ENCODE results near the gene TBC1D19.

Gene TBC1D19

GRCh38 chr4:26785810-26786209 is 201.9 kb downstream of the TBC1D19 start:
- DNase-seq (ENCODE audit: low read depth in 1 of 2, low spot score in 1 of 2): no peak
- TF ChIP-seq JUND (IDR thresholded peaks at IDR 0.05; ENCODE audit: low read depth): no peak

GRCh38 chr4:26786916-26787315 is 203.0 kb downstream of the TBC1D19 start:
- DNase-seq (ENCODE audit: low read depth in 1 of 2, low spot score in 1 of 2): no peak
- TF ChIP-seq JUND (IDR thresholded peaks at IDR 0.05; ENCODE audit: low read depth): no peak
- in situ Hi-C loops (cut with HindIII; ENCODE audit: low pct_unique_long_range_greater_than_20kb, low sequenced_read_pairs): no loop called here

More at GRCh38 chr4:26785810-26786209, 201.9 kb downstream of the TBC1D19 start:
- in situ Hi-C loops (cut with HindIII; ENCODE audit: low pct_unique_long_range_greater_than_20kb, low sequenced_read_pairs): no loop called here

GRCh38 chr4:26787461-26788340 is 203.8 kb downstream of the TBC1D19 start:
- peak in 1 of 2 experiments; percentile 6 for DNase-seq (ENCODE audit: low read depth in 1 of 2, low spot score in 1 of 2)

GRCh38 chr4:26788341-26788733 is 204.5 kb downstream of the TBC1D19 start:
- in situ Hi-C loops (cut with HindIII; ENCODE audit: low pct_unique_long_range_greater_than_20kb, low sequenced_read_pairs): no loop called here
- no peak for TF ChIP-seq JUND (IDR thresholded peaks at IDR 0.05; ENCODE audit: low read depth)
- DNase-seq (ENCODE audit: low read depth in 1 of 2, low spot score in 1 of 2): no peak

More at GRCh38 chr4:26787461-26788340, 203.8 kb downstream of the TBC1D19 start:
- TF ChIP-seq JUND (IDR thresholded peaks at IDR 0.05; ENCODE audit: low read depth): no peak
- in situ Hi-C loops (cut with HindIII; ENCODE audit: low pct_unique_long_range_greater_than_20kb, low sequenced_read_pairs): no loop called here

GRCh38 chr4:26789208-26789607 is 205.3 kb downstream of the TBC1D19 start:
- no peak for TF ChIP-seq JUND (IDR thresholded peaks at IDR 0.05; ENCODE audit: low read depth)
- in situ Hi-C loops (cut with HindIII; ENCODE audit: low pct_unique_long_range_greater_than_20kb, low sequenced_read_pairs): no loop called here
- no peak for DNase-seq (ENCODE audit: low read depth in 1 of 2, low spot score in 1 of 2)

- in situ Hi-C loops (cut with HindIII; ENCODE audit: low pct_unique_long_range_greater_than_20kb, low sequenced_read_pairs): no loop called here
- no peak for DNase-seq (ENCODE audit: low read depth in 1 of 2, low spot score in 1 of 2)
- no peak for TF ChIP-seq JUND (IDR thresholded peaks at IDR 0.05; ENCODE audit: low read depth)
These were observed 207.5 kb downstream of the TBC1D19 start for GRCh38 chr4:26791346-26791745.

GRCh38 chr4:26792639-26793038 is 208.8 kb downstream of the TBC1D19 start:
- TF ChIP-seq JUND (IDR thresholded peaks at IDR 0.05; ENCODE audit: low read depth): no peak
- in situ Hi-C loops (cut with HindIII; ENCODE audit: low pct_unique_long_range_greater_than_20kb, low sequenced_read_pairs): no loop called here
- no peak for DNase-seq (ENCODE audit: low read depth in 1 of 2, low spot score in 1 of 2)

- in situ Hi-C loops (cut with HindIII; ENCODE audit: low pct_unique_long_range_greater_than_20kb, low sequenced_read_pairs): no loop called here
- no peak for TF ChIP-seq JUND (IDR thresholded peaks at IDR 0.05; ENCODE audit: low read depth)
- no peak for DNase-seq (ENCODE audit: low read depth in 1 of 2, low spot score in 1 of 2)
These were observed 209.9 kb downstream of the TBC1D19 start for GRCh38 chr4:26793735-26794134.

- in situ Hi-C loops (cut with HindIII; ENCODE audit: low pct_unique_long_range_greater_than_20kb, low sequenced_read_pairs): no loop called here
- DNase-seq (ENCODE audit: low read depth in 1 of 2, low spot score in 1 of 2): no peak
- no peak for TF ChIP-seq JUND (IDR thresholded peaks at IDR 0.05; ENCODE audit: low read depth)
These were observed 212.2 kb downstream of the TBC1D19 start for GRCh38 chr4:26796081-26796480.

- no peak for TF ChIP-seq JUND (IDR thresholded peaks at IDR 0.05; ENCODE audit: low read depth)
- in situ Hi-C loops (cut with HindIII; ENCODE audit: low pct_unique_long_range_greater_than_20kb, low sequenced_read_pairs): no loop called here
- no peak for DNase-seq (ENCODE audit: low read depth in 1 of 2, low spot score in 1 of 2)
These were observed 218.9 kb downstream of the TBC1D19 start for GRCh38 chr4:26802790-26803189.

GRCh38 chr4:26803211-26803861 is 219.5 kb downstream of the TBC1D19 start:
- no peak for DNase-seq (ENCODE audit: low read depth in 1 of 2, low spot score in 1 of 2)
- in situ Hi-C loops (cut with HindIII; ENCODE audit: low pct_unique_long_range_greater_than_20kb, low sequenced_read_pairs): no loop called here
- TF ChIP-seq JUND (IDR thresholded peaks at IDR 0.05; ENCODE audit: low read depth): no peak

GRCh38 chr4:26804451-26804850 is 220.6 kb downstream of the TBC1D19 start:
- no peak for TF ChIP-seq JUND (IDR thresholded peaks at IDR 0.05; ENCODE audit: low read depth)
- DNase-seq (ENCODE audit: low read depth in 1 of 2, low spot score in 1 of 2): no peak
- in situ Hi-C loops (cut with HindIII; ENCODE audit: low pct_unique_long_range_greater_than_20kb, low sequenced_read_pairs): no loop called here

GRCh38 chr4:26804925-26805324 is 221.0 kb downstream of the TBC1D19 start:
- in situ Hi-C loops (cut with HindIII; ENCODE audit: low pct_unique_long_range_greater_than_20kb, low sequenced_read_pairs): no loop called here
- DNase-seq (ENCODE audit: low read depth in 1 of 2, low spot score in 1 of 2): no peak
- no peak for TF ChIP-seq JUND (IDR thresholded peaks at IDR 0.05; ENCODE audit: low read depth)

Data from T47D (cell line).